SK-N-SH (cell line): ENCODE results near the gene PFDN1. TPM values are rescaled to one million over a fixed set of nuclear protein-coding genes. Genes with fewer than 3 reads are reported as not detected.
A peak's percentile ranks its signal among the peaks of the same experiment; 100 is the strongest.

Experiments
- CTCF ChIA-PET: fragments of 300-600, 350-600 bp; formaldehyde crosslinking; extraction: SDS; loops from one replicate; lab custom pipeline; 2021; lab: Yijun Ruan, JAX
- POLR2A ChIA-PET: fragments of 350-600 bp; sonication (Branson Sonifier 250); formaldehyde crosslinking; extraction: SDS; loops from one replicate; lab custom pipeline; 2020; ENCODE audit warnings: antibody characterized with exemption, inconsistent platforms; lab: Yijun Ruan, JAX
- DNase-seq: peaks from one replicate; pipeline ENCODE4 v3.0.0; 2012
- H2AFZ ChIP-seq: fragments of 200-600 bp; sonication (generic); 2 replicates; pipeline ENCODE4 v1.8.1; 2016; ENCODE audit warnings: antibody characterized with exemption, mild to moderate bottlenecking, low read depth
- H3F3A ChIP-seq: fragments of 200-600 bp; sonication (generic); replicated peaks from 2 replicates; pipeline ENCODE3; 2016; ENCODE audit warnings: antibody characterized with exemption, mild to moderate bottlenecking; ENCODE audit not compliant: insufficient read depth
- H3K27ac ChIP-seq, 2 experiments: fragments of 200-500 bp in 1 of 2; fragments of 200-600 bp in 1 of 2; sonication (Bioruptor generic) in 1 of 2; sonication (generic), shearing (Covaris generic) in 1 of 2; 2 replicates each; pipeline versions ENCODE4 v1.5.1 to v1.6.1; 2014 to 2016; ENCODE audit warnings: low read depth in 2 of 2, inconsistent platforms in 1 of 2, low read length in 1 of 2, mild to moderate bottlenecking in 1 of 2, mixed read lengths in 1 of 2
- H3K27me3 ChIP-seq: fragments of 200-600 bp; sonication (generic), shearing (Covaris generic); 2 replicates; pipeline ENCODE4 v1.6.1; 2016; ENCODE audit warnings: mixed run types; ENCODE audit not compliant: insufficient read depth
- H3K36me3 ChIP-seq, 2 experiments: fragments of 200-500 bp in 1 of 2; fragments of 200-600 bp in 1 of 2; sonication (Bioruptor generic) in 1 of 2; sonication (generic) in 1 of 2; replicated peaks in 1 of 2; 2 replicates each; pipeline versions ENCODE3 to v1.5.1; 2014 to 2016; ENCODE audit warnings: low read length in 1 of 2, mild to moderate bottlenecking in 1 of 2; ENCODE audit not compliant: insufficient read depth in 2 of 2, control insufficient read depth in 1 of 2
- H3K4me1 ChIP-seq, 2 experiments: fragments of 200-500 bp in 1 of 2; fragments of 200-600 bp in 1 of 2; sonication (Bioruptor generic) in 1 of 2; sonication (generic), shearing (Covaris generic) in 1 of 2; 2 replicates each; pipeline versions ENCODE4 v1.5.1 to v1.6.1; 2014 to 2016; ENCODE audit warnings: low read depth in 1 of 2, low read length in 1 of 2, mixed run types in 1 of 2; ENCODE audit not compliant: insufficient read depth in 2 of 2, control insufficient read depth in 1 of 2
- H3K4me2 ChIP-seq: fragments of 200-600 bp; sonication (generic), shearing (Covaris generic); 2 replicates; pipeline ENCODE4 v1.6.1; 2017; ENCODE audit warnings: mixed run types
- H3K4me3 ChIP-seq, 2 experiments: fragments of 200-500 bp in 1 of 2; fragments of 200-600 bp in 1 of 2; sonication (Bioruptor generic) in 1 of 2; sonication (generic), shearing (Covaris generic) in 1 of 2; 2 replicates each; pipeline versions ENCODE4 v1.5.1 to v1.8.1; 2014 to 2016; ENCODE audit warnings: low read depth in 2 of 2, inconsistent platforms in 1 of 2, low read length in 1 of 2, mild to moderate bottlenecking in 1 of 2, mixed read lengths in 1 of 2, moderate library complexity in 1 of 2
- H3K79me2 ChIP-seq: fragments of 200-600 bp; sonication (generic); 2 replicates; pipeline ENCODE4 v1.8.1; 2017; ENCODE audit warnings: mild to moderate bottlenecking; ENCODE audit not compliant: insufficient read depth
- H3K9ac ChIP-seq: fragments of 200-600 bp; sonication (generic); 2 replicates; pipeline ENCODE4 v1.6.1; 2017; ENCODE audit warnings: mixed run types
- H3K9me2 ChIP-seq: fragments of 200-600 bp; sonication (generic); 2 replicates; pipeline ENCODE4 v1.6.1; 2017; ENCODE audit warnings: mixed run types
- H3K9me3 ChIP-seq: fragments of 200-600 bp; sonication (generic); 2 replicates; pipeline ENCODE4 v1.6.1; 2017; ENCODE audit warnings: mixed run types, mild to moderate bottlenecking, moderate library complexity
- H4K20me1 ChIP-seq: fragments of 200-600 bp; sonication (generic); 2 replicates; pipeline ENCODE4 v1.6.1; 2017; ENCODE audit warnings: mild to moderate bottlenecking, mixed run types; ENCODE audit not compliant: insufficient read depth
- ELF1 ChIP-seq: IDR thresholded peaks from 2 replicates; pipeline ENCODE4 v1.4.0; 2012
- EP300 ChIP-seq, 2 experiments: IDR thresholded peaks; 2 replicates each; pipeline versions ENCODE4 v1.4.0 to v1.6.1; 2012; ENCODE audit warnings: borderline replicate concordance in 1 of 2, low read depth in 1 of 2, low read length in 1 of 2
- FOSL2 ChIP-seq: IDR thresholded peaks from 2 replicates; pipeline ENCODE4 v1.4.0; 2012; ENCODE audit warnings: low read depth, mild to moderate bottlenecking, moderate library complexity, borderline replicate concordance
- FOXM1 ChIP-seq: IDR thresholded peaks from 2 replicates; pipeline ENCODE4 v1.4.0; 2012; ENCODE audit warnings: low read depth, mild to moderate bottlenecking
- GABPA ChIP-seq: IDR thresholded peaks from 2 replicates; pipeline ENCODE4 v1.4.0; 2012; ENCODE audit warnings: low read depth, mild to moderate bottlenecking
- JUND ChIP-seq: IDR thresholded peaks from 2 replicates; pipeline ENCODE4 v1.4.0; 2012
- MAX ChIP-seq: IDR thresholded peaks from 2 replicates; pipeline ENCODE4 v1.4.0; 2012; ENCODE audit warnings: low read depth
- MEF2A ChIP-seq: IDR thresholded peaks from 2 replicates; pipeline ENCODE4 v1.4.0; 2012; ENCODE audit warnings: low read depth, borderline replicate concordance
- MXI1 ChIP-seq: IDR thresholded peaks from 2 replicates; pipeline ENCODE4 v1.6.1; 2012; ENCODE audit warnings: mild to moderate bottlenecking, low read depth, low read length, improper control_type of control experiment
- NFIC ChIP-seq: IDR thresholded peaks from 2 replicates; pipeline ENCODE4 v1.4.0; 2012; ENCODE audit warnings: borderline replicate concordance
- POLR2AphosphoS5 ChIP-seq: IDR thresholded peaks from 2 replicates; pipeline ENCODE4 v1.6.1; 2012; ENCODE audit warnings: low read depth, low read length
- RAD21 ChIP-seq: IDR thresholded peaks from 2 replicates; pipeline ENCODE4 v1.6.1; 2012; ENCODE audit warnings: mild to moderate bottlenecking, low read length
- RXRA ChIP-seq: IDR thresholded peaks from 2 replicates; pipeline ENCODE4 v1.4.0; 2012; ENCODE audit warnings: low read depth, mild to moderate bottlenecking, borderline replicate concordance
- TCF12 ChIP-seq: IDR thresholded peaks from 2 replicates; pipeline ENCODE4 v1.4.0; 2012
- WGBS: methylation state at CpG from one replicate; pipeline ENCODE4 v1.1.6; 2017; ENCODE audit warnings: low lambda C conversion rate; 5-methylcytosine and 5-hydroxymethylcytosine counted together
- polyA plus RNA-seq, 3 experiments: library from polyadenylated mRNA; depleted of rRNA; stranded (reverse); fragments of >200 nt; gene quantifications; 2 replicates each; pipeline ENCODE4 v1.2.3, GENCODE V29; 2012
- TF ChIP-seq, protein P1 (sequence below): IDR thresholded peaks from 2 replicates; pipeline ENCODE4 v1.4.0; 2012; ENCODE audit warnings: low read depth, borderline replicate concordance
- TF ChIP-seq, protein P2 (sequence below): IDR thresholded peaks from 2 replicates; pipeline ENCODE4; 2012
- TF ChIP-seq, protein P3 (sequence below): IDR thresholded peaks from 2 replicates; pipeline ENCODE4 v1.4.0; 2012; ENCODE audit warnings: low read depth, borderline replicate concordance

Gene PFDN1
- polyA plus RNA-seq, 1 of the 3 experiments (the other 2 are of a cell fraction), result 55.2 TPM

GRCh38 chr5:140221697-140222223 is 81.1 kb downstream of the PFDN1 start:
- CTCF ChIA-PET, result interaction anchor here (1.4 kb wide), 1 partner anchor 130 kb away, joined by 5 read pairs; no protein-coding TSS in a partner anchor
- POLR2A ChIA-PET, result no interaction called here
- H3K27ac ChIP-seq, result peak overlapping the region in 1 of 2 experiments; percentile 86; a peak in 2 of 4 replicates
- no peaks in the 10 kb centered on the region for H3K36me3 ChIP-seq
- H3K9me3 ChIP-seq, result no peaks in the 10 kb centered on the region
- H3K9ac ChIP-seq, result 0 out of 2 replicates have a peak overlapping the region, but pooled peaks have one; percentile 44
- no peaks in the 10 kb centered on the region for H3K9me2 ChIP-seq
- H3K27me3 ChIP-seq, result no peaks in the 10 kb centered on the region
- no peaks in the 10 kb centered on the region for H4K20me1 ChIP-seq
- H3K4me3 ChIP-seq, result 0 out of 4 replicates have a peak overlapping the region, but pooled peaks of 1 of the 2 experiments have one; percentile 10
- H3K4me1 ChIP-seq, result peaks cover 28 to 41% of the 10 kb centered on the region in 2 experiments
- WGBS, result 60% methylated on average over 5 of the region's 5 CpGs
- peaks cover 35% of the 10 kb centered on the region for H3F3A ChIP-seq
- H3K4me2 ChIP-seq, result peak overlapping the region; percentile 60
- no peaks in the 10 kb centered on the region; the same call in 1 of the 2 replicates for H3K79me2 ChIP-seq
- TF ChIP-seq EP300 (IDR thresholded peaks at IDR 0.05; ENCODE audit: borderline replicate concordance in 1 of 2, low read depth in 1 of 2, low read length in 1 of 2) (peak in 1 of 2 experiments; percentile 36; a peak in 1 of 4 replicates), MAX (peak; percentile 23; the same call in 1 of the 2 replicates), FOXM1 (no peak), MXI1 (no peak), NFIC (peak; percentile 20; the same call in 1 of the 2 replicates), POLR2AphosphoS5 (peak; percentile 24; the same call in 1 of the 2 replicates), RXRA (no peak), JUND (peak; percentile 59), TCF12 (peak; percentile 45), FOSL2 (peak; percentile 91), GABPA (0 out of 2 replicates have a peak, but pooled peaks have one; percentile 11), ELF1 (no peak), MEF2A (peak; percentile 98), RAD21 (no peak)
- TF ChIP-seq, protein P1, sequence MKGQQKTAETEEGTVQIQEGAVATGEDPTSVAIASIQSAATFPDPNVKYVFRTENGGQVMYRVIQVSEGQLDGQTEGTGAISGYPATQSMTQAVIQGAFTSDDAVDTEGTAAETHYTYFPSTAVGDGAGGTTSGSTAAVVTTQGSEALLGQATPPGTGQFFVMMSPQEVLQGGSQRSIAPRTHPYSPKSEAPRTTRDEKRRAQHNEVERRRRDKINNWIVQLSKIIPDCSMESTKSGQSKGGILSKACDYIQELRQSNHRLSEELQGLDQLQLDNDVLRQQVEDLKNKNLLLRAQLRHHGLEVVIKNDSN, result no peak
- TF ChIP-seq, protein P2, sequence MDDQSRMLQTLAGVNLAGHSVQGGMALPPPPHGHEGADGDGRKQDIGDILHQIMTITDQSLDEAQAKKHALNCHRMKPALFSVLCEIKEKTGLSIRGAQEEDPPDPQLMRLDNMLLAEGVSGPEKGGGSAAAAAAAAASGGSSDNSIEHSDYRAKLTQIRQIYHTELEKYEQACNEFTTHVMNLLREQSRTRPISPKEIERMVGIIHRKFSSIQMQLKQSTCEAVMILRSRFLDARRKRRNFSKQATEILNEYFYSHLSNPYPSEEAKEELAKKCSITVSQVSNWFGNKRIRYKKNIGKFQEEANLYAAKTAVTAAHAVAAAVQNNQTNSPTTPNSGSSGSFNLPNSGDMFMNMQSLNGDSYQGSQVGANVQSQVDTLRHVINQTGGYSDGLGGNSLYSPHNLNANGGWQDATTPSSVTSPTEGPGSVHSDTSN, result peak; percentile 41
- TF ChIP-seq, protein P3, sequence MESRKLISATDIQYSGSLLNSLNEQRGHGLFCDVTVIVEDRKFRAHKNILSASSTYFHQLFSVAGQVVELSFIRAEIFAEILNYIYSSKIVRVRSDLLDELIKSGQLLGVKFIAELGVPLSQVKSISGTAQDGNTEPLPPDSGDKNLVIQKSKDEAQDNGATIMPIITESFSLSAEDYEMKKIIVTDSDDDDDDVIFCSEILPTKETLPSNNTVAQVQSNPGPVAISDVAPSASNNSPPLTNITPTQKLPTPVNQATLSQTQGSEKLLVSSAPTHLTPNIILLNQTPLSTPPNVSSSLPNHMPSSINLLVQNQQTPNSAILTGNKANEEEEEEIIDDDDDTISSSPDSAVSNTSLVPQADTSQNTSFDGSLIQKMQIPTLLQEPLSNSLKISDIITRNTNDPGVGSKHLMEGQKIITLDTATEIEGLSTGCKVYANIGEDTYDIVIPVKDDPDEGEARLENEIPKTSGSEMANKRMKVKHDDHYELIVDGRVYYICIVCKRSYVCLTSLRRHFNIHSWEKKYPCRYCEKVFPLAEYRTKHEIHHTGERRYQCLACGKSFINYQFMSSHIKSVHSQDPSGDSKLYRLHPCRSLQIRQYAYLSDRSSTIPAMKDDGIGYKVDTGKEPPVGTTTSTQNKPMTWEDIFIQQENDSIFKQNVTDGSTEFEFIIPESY, result 0 out of 2 replicates have a peak, but pooled peaks have one; percentile 31
- DNase-seq, result no peak
- H2AFZ ChIP-seq, result peak overlapping the region; percentile 14; the same call in 1 of the 2 replicates
